Caco-2 (cell line): Measurements from ENCODE around the gene CTXN1. TPM values are rescaled to one million over a fixed set of nuclear protein-coding genes. Genes with fewer than 3 reads are reported as not detected.
A peak's percentile ranks its signal among the peaks of the same experiment; 100 is the strongest.

Source experiments
- Bru-seq: library from RNA; stranded (reverse); fragments of 400-500 nt; gene quantifications from one replicate; lab custom pipeline; 2021; lab: Mats Ljungman, UMichigan
- BruChase-seq, 2 experiments: library from RNA; stranded (reverse); fragments of 400-500 nt; gene quantifications; one replicate each; lab custom pipeline; 2021; lab: Mats Ljungman, UMichigan
- BruUV-seq: library from RNA; stranded (reverse); fragments of 400-500 nt; replicated peaks from 2 replicates; lab custom pipeline; 2021; lab: Mats Ljungman, UMichigan
- CTCF ChIA-PET: fragments of 300-600 bp; sonication (Branson Sonifier 250); formaldehyde crosslinking; loops from one replicate; lab custom pipeline; 2022; ENCODE audit warnings: antibody characterized with exemption; lab: Charles Lee
- POLR2A ChIA-PET: fragments of 300-600 bp; sonication (Branson Sonifier 250); formaldehyde crosslinking; loops from one replicate; lab custom pipeline; 2022; ENCODE audit warnings: antibody characterized with exemption; lab: Charles Lee
- DNase-seq, 2 experiments: peaks; one replicate each; pipeline versions ENCODE4 v3.0.0 to v3.0.0-alpha.2; 2020 to 2022
- H3K27me3 ChIP-seq: replicated peaks from 2 replicates; pipeline ENCODE4 v1.6.0; 2011; ENCODE audit warnings: low read length; ENCODE audit not compliant: control insufficient read depth, insufficient read depth
- H3K36me3 ChIP-seq: 2 replicates; pipeline ENCODE4 v1.5.1; 2011; ENCODE audit warnings: low read length; ENCODE audit not compliant: control insufficient read depth, insufficient read depth
- H3K4me1 ChIP-seq: fragments of 250-450 bp; sonication (Bioruptor Pico); 2 replicates; pipeline ENCODE4 v1.5.1; 2020; ENCODE audit warnings: mild to moderate bottlenecking
- H3K4me3 ChIP-seq: 2 replicates; pipeline ENCODE4 v1.5.1; 2011; ENCODE audit warnings: low read depth, mild to moderate bottlenecking, control low read depth, low read length
- H3K9me3 ChIP-seq: fragments of 250-450 bp; sonication (Bioruptor Pico); 2 replicates; pipeline ENCODE4 v1.5.1; 2020; ENCODE audit warnings: mild to moderate bottlenecking, moderate library complexity
- H3K27ac Mint-ChIP-seq: one replicate; pipeline ENCODE4 v1.8.0; 2022; ENCODE audit warnings: mixed read lengths; ENCODE audit not compliant: unreplicated experiment
- H3K27me3 Mint-ChIP-seq: one replicate; pipeline ENCODE4 v1.8.0; 2022; ENCODE audit warnings: mixed read lengths; ENCODE audit not compliant: insufficient read depth, unreplicated experiment
- H3K36me3 Mint-ChIP-seq: one replicate; pipeline ENCODE4 v1.8.0; 2022; ENCODE audit warnings: mild to moderate bottlenecking, mixed read lengths; ENCODE audit not compliant: insufficient read depth, unreplicated experiment
- H3K4me1 Mint-ChIP-seq: one replicate; pipeline ENCODE4 v1.8.0; 2022; ENCODE audit warnings: low read depth, mixed read lengths; ENCODE audit not compliant: unreplicated experiment
- H3K4me3 Mint-ChIP-seq: one replicate; pipeline ENCODE4 v1.8.0; 2022; ENCODE audit warnings: mild to moderate bottlenecking, moderate library complexity, mixed read lengths; ENCODE audit not compliant: unreplicated experiment
- H3K9me3 Mint-ChIP-seq: one replicate; pipeline ENCODE4 v1.8.0; 2022; ENCODE audit warnings: mixed read lengths; ENCODE audit not compliant: unreplicated experiment
- CTCF ChIP-seq, 2 experiments: fragments of 200-600 bp in 1 of 2; IDR thresholded peaks; 1 replicate in 1 of 2; 2 replicates in 1 of 2; pipeline versions ENCODE4 v1.5.1 to v1.8.0; 2011 to 2022; ENCODE audit warnings: antibody characterized with exemption in 1 of 2, control low read depth in 1 of 2, inconsistent platforms in 1 of 2, low read depth in 1 of 2, low read length in 1 of 2, mild to moderate bottlenecking in 1 of 2, moderate library complexity in 1 of 2; ENCODE audit not compliant: insufficient read depth in 1 of 2, severe bottlenecking in 1 of 2, unreplicated experiment in 1 of 2
- intact Hi-C: fragments of 100-400 bp; cut with micrococcal nuclease; formaldehyde crosslinking; loops from one replicate; pipeline ENCODE4 v1.10.0; 2022; ENCODE audit not compliant: unreplicated experiment
- long read RNA-seq: library from polyadenylated mRNA; stranded (forward); transcript quantifications from one replicate; pipeline ENCODE4 v2.0.0, GENCODE V29; 2022
- total RNA-seq: library from RNA; stranded (reverse); gene quantifications from 2 replicates; pipeline ENCODE4 v1.2.3, GENCODE V29; 2022

CTXN1 gene
- total RNA-seq, result 7.4 and 9.1 TPM in 2 replicates
- percentile 32 among the genes with signal in this experiment for Bru-seq, nascent RNA
- percentile 44 among the genes with signal in this experiment for BruChase-seq, experiment 1, labeled RNA remaining after a 2-hour chase
- BruChase-seq, experiment 2, labeled RNA remaining after a 6-hour chase, result percentile 53 among the genes with signal in this experiment
- long read RNA-seq, partial matches to known transcripts, result 2 of 6 reads
- long read RNA-seq, other reads (novel, unspliced or antisense), result 0 of 6 reads

DNA sequence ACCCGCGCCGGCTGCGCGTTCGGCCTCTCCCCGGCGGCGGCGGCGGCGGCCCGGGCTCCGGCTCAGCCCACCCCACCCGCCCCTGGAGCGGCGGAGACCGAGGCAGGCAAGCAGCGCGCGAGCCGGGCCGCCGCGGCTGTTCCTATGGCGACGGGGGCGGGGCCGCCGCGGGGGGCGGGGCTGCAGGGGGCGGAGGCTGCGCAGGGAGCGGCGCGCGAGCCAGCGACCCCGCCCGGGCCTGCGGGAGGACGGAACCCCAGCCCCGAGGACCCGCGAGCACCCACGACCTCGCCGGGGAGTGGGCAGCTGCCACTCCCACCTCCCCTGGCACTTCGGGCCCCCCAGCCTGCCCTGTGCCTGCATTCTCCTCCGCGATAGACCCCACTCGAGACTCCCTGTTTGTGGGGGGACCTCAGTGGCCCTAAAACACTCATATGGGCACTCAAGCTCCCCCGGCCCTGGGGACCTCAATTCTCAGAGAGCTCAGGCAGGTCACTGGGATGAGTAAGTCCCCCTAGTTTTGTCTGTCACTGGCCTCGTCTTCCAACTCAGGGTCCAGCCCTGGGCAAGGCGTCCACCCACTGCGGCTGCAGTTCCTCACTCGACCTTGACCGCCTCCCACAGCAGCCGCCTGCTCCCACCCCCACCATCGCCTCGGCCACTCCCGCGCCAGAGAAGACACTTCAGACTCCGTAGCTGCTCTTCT, at the start of gene CTXN1:
CTXN1 (minus strand) TSS at position 115 of the 706 bp plus-strand sequence. CDS start 597 bp downstream, outside the sequence.
- H3K27me3 Mint-ChIP-seq, result no peaks in the 10 kb centered on the region
- DNase-seq, result peak; percentile 69 to 86
- no peaks in the 10 kb centered on the region for H3K9me3 Mint-ChIP-seq
- peaks cover 62% of the 10 kb centered on the region for H3K36me3 Mint-ChIP-seq
- ChIA-PET CTCF (interaction anchor here (0.7 to 1.8 kb wide), 2 partner anchors 8 to 64 kb away, joined by 4 read pairs; no protein-coding TSS in a partner anchor), POLR2A (no interaction called here)
- H3K4me3 Mint-ChIP-seq, result peak within 1 kb of the TSS; percentile 82
- BruUV-seq, result no TSS peak
- Histone ChIP-seq H3K27me3 (no peaks in the 10 kb centered on the region), H3K9me3 (no peaks in the 10 kb centered on the region), H3K4me3 (peak within 1 kb of the TSS; percentile 44), H3K36me3 (no peaks in the 10 kb centered on the region), H3K4me1 (peaks cover 19% of the 10 kb centered on the region)
- peaks cover 10% of the 10 kb centered on the region for H3K4me1 Mint-ChIP-seq
- peak within 1 kb of the TSS; percentile 86 for H3K27ac Mint-ChIP-seq
- TF ChIP-seq CTCF (IDR thresholded peaks at IDR 0.05; ENCODE audit: insufficient read depth in 1 of 2, low read depth in 1 of 2, low read length in 1 of 2, severe bottlenecking in 1 of 2, unreplicated experiment in 1 of 2), result no peak
- intact Hi-C loops, result no loop called here

- no peak for TF ChIP-seq CTCF (IDR thresholded peaks at IDR 0.05; ENCODE audit: insufficient read depth in 1 of 2, low read depth in 1 of 2, low read length in 1 of 2, severe bottlenecking in 1 of 2, unreplicated experiment in 1 of 2)
- Histone ChIP-seq H3K4me1 (no peaks in the 10 kb centered on the region), H3K9me3 (no peaks in the 10 kb centered on the region), H3K4me3 (no peak overlapping the region), H3K27me3 (no peaks in the 10 kb centered on the region), H3K36me3 (no peaks in the 10 kb centered on the region; the same call in 1 of the 2 replicates)
- H3K27me3 Mint-ChIP-seq, result no peaks in the 10 kb centered on the region
- H3K27ac Mint-ChIP-seq, result no peak overlapping the region
- intact Hi-C loops, result no loop called here
- ChIA-PET POLR2A (no interaction called here), CTCF (no interaction called here)
- H3K4me1 Mint-ChIP-seq, result no peaks in the 10 kb centered on the region
- H3K4me3 Mint-ChIP-seq, result no peak overlapping the region
- no peak for DNase-seq
- BruUV-seq, result no TSS peak
- H3K36me3 Mint-ChIP-seq, result peaks cover 78% of the 10 kb centered on the region
- H3K9me3 Mint-ChIP-seq, result no peaks in the 10 kb centered on the region
These were observed 49.1 kb upstream of the CTXN1 start for GRCh38 chr19:7975037-7975436.

DNA sequence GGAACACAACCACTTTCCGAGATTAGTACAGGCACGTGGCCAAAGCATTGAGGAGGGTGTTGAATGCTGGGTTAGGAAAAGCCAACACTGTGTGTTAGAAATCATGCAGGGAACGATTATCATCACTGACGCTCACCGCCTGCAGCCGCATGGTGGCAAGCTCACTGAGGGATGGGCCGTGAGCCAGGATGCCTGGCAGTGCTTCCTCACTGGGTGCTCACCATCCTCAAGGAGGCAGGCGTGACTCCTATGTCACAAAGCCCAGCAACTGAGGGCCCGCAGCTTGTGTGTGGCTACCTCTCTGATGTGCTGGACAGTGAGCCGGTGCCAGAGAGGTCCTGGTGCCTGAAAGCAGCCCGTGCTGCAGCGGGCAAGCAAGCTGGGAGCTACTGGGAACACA, 47.9 kb upstream of the CTXN1 start:
- H3K36me3 Mint-ChIP-seq, result peaks cover 75% of the 10 kb centered on the region
- ChIA-PET POLR2A (no interaction called here), CTCF (no interaction called here)
- Histone ChIP-seq H3K9me3 (no peaks in the 10 kb centered on the region), H3K27me3 (no peaks in the 10 kb centered on the region), H3K4me3 (no peak overlapping the region), H3K36me3 (peaks cover 1% of the 10 kb centered on the region; the same call in 1 of the 2 replicates), H3K4me1 (no peaks in the 10 kb centered on the region)
- no peak for TF ChIP-seq CTCF (IDR thresholded peaks at IDR 0.05; ENCODE audit: insufficient read depth in 1 of 2, low read depth in 1 of 2, low read length in 1 of 2, severe bottlenecking in 1 of 2, unreplicated experiment in 1 of 2)
- no peak for DNase-seq
- intact Hi-C loops, result no loop called here
- BruUV-seq, result no TSS peak
- no peaks in the 10 kb centered on the region for H3K27me3 Mint-ChIP-seq
- H3K27ac Mint-ChIP-seq, result peak overlapping the region; percentile 35
- no peak overlapping the region for H3K4me3 Mint-ChIP-seq
- no peaks in the 10 kb centered on the region for H3K9me3 Mint-ChIP-seq
- no peaks in the 10 kb centered on the region for H3K4me1 Mint-ChIP-seq
